GM12872 (cell line): ENCODE data around the gene PARN.

Source experiments
- CTCF ChIP-seq: IDR thresholded peaks from 3 replicates; pipeline ENCODE4 v1.5.1; 2011; ENCODE audit warnings: low read depth, mild to moderate bottlenecking, low read length, moderate library complexity; ENCODE audit not compliant: insufficient read depth

PARN gene

DNA sequence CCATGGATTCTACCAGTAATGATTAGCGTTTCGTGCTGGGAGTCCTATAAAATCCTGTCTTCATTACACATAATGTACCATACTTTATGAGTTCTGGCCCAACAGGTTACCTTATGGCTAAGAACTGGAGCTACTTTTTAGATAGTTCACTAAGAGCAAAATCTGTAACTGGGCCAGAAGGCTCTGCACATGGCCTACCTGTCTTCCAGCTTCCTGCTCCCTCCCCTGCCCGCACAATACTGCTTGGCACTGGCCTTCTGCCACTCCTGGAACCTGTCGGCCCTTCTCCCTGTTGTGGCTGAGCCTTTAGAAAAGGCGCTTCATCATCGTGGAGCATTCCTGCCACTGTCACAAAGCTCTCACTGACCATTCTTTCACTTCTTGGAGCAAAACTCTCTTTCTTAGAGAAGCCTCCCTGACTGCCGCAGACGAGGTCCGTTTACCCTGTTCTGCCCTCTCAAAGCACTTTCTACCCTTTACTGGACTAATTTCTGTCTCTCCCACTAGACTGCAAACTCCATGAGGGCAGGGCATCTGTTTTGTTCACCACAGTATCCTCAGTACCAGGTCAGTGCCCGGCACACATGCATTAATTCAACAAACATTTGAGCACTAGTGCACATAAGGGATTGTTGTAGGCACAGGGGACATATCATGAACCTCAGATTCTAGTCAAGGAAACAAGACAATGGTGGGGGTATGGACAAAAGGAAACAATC, 116.5 kb downstream of the PARN start:
- TF ChIP-seq CTCF, result no peak

GRCh38 chr16:14511800-14512135, 118.3 kb downstream of the PARN start:
- no peak for TF ChIP-seq CTCF

- no peak for TF ChIP-seq CTCF
Observed at GRCh38 chr16:14510939-14511799, 118.9 kb downstream of the PARN start.

- no peak for TF ChIP-seq CTCF
Observed at GRCh38 chr16:14510581-14510938, 119.5 kb downstream of the PARN start.

DNA sequence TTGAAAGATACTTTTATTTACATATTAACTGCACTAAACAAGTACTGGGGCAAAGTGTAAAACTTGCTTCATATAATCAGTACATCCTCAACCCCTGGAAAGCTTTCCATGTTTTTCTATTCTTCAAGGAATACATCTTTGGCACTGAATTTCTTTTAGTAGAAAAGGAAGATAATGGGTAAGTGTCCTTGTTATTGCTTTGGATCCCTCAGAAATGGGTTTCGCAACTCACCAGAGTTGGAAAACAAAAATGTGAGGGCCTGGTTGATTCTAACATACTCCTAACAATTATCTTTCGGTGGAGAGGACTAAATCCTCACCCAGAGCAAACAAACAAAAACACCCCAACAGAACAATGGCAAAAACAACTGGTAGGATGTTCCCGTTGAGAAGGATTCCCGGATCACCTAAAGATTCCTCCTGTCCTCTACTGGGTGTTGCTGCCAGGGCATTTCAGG, 120.4 kb downstream of the PARN start:
- no peak for TF ChIP-seq CTCF

DNA sequence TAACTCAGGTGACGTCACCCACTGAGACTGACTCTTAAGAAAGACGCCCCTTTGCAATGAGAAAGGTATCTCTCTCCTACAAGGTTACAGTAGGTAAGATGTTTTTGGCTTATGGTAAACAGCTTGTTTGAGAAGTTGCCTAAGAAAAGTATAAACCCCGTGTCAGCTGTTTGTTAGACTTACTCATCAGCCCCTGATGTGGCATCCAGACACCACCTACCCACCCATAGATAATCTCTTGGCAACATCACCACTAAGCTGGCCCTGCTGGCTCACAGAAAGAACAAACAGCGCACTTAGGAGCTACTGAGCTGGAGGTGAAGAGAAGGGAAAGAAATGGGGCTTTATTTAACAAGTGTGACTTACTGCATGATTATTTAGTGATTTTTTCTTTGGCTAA, 121.0 kb downstream of the PARN start:
- no peak for TF ChIP-seq CTCF

- TF ChIP-seq CTCF, result no peak
Observed at GRCh38 chr16:14505846-14506245, 124.2 kb downstream of the PARN start.
